Fibroblast of pulmonary artery (primary cell): ENCODE data around the gene CST3.

Experiments used
- DNase-seq: peaks from one replicate; pipeline ENCODE4 v3.0.0-alpha.2; 2010; ENCODE audit warnings: low read depth
- H3K4me3 ChIP-seq: replicated peaks from 2 replicates; pipeline ENCODE4 v1.5.1; 2011; ENCODE audit warnings: low read depth, mild to moderate bottlenecking, control low read depth, low read length, moderate library complexity
- CTCF ChIP-seq: IDR thresholded peaks from 2 replicates; pipeline ENCODE4 v1.5.1; 2011; ENCODE audit warnings: mild to moderate bottlenecking, control low read depth, low read length, inconsistent platforms; ENCODE audit errors: missing control alignments

CST3 gene

GRCh38 chr20:23632711-23633573 lies 4.8 kb downstream of the CST3 start:
- no peak for TF ChIP-seq CTCF
- DNase-seq: no peak
- H3K4me3 ChIP-seq: no peak overlapping the region

GRCh38 chr20:23631981-23632710 lies 5.6 kb downstream of the CST3 start:
- no peak for DNase-seq
- no peak overlapping the region for H3K4me3 ChIP-seq
- TF ChIP-seq CTCF: no peak

- no peak for TF ChIP-seq CTCF
- H3K4me3 ChIP-seq: no peak overlapping the region
- DNase-seq: no peak
Observed at GRCh38 chr20:23631226-23631822, 6.4 kb downstream of the CST3 start.

GRCh38 chr20:23630392-23630849 lies 7.3 kb downstream of the CST3 start:
- H3K4me3 ChIP-seq: no peak overlapping the region
- no peak for TF ChIP-seq CTCF
- DNase-seq: no peak

- no peak overlapping the region for H3K4me3 ChIP-seq
- no peak for DNase-seq
- no peak for TF ChIP-seq CTCF
Observed at GRCh38 chr20:23629542-23630391, 8.0 kb downstream of the CST3 start.

DNA sequence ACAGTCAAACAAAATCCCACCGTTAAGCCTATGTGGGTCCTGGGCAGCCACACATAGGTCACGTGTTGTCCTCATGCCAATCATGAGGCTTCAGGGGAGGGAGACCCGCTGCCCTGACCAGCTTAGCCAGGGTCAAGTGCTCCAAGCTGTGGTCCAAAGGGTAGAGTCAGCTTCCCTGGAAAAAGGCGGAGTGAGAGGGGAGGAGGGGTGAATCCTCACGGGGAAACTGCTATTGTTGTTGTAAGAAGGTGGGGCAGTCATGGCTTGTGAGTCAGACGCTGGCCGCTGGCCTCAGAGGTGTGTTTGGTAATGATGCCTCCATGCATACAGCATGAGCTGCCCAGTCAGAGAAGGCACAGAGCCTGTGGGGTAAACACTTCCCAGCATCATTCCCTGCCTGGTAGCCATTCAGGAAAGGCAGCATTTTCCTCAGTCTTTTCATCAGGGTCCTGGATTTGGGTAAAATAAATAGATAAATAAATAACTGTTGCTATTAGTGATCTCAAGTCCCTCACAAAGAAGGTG lies 8.7 kb downstream of the CST3 start:
- no peak overlapping the region for H3K4me3 ChIP-seq
- peak; percentile 92 for DNase-seq
- no peak for TF ChIP-seq CTCF
